Trophoblast cell (in vitro differentiated cells and primary cell): ENCODE results near the gene RHCE.
A peak's percentile ranks its signal among the peaks of the same experiment; 100 is the strongest.

Experiments
- DNase-seq, 2 donors: peaks; one replicate each; pipeline ENCODE4 v3.0.0-alpha.2; 2016
- H2AFZ ChIP-seq: 2 replicates; pipeline ENCODE4 v1.6.1; 2013; ENCODE audit warnings: low read length, moderate library complexity, mild to moderate bottlenecking; ENCODE audit not compliant: insufficient read depth, poor library complexity
- H2AK5ac ChIP-seq: 2 replicates; pipeline ENCODE4 v1.6.1; 2013; ENCODE audit warnings: mild to moderate bottlenecking, low read length
- H2BK120ac ChIP-seq: 2 replicates; pipeline ENCODE4 v1.6.1; 2013; ENCODE audit warnings: low read length, mild to moderate bottlenecking, moderate library complexity; ENCODE audit not compliant: insufficient read depth, poor library complexity
- H2BK12ac ChIP-seq: 2 replicates; pipeline ENCODE4 v1.6.1; 2013; ENCODE audit warnings: mild to moderate bottlenecking, low read length, moderate library complexity
- H2BK5ac ChIP-seq: 2 replicates; pipeline ENCODE4 v1.6.1; 2013; ENCODE audit warnings: low read length, low read depth, moderate library complexity, mild to moderate bottlenecking; ENCODE audit not compliant: poor library complexity
- H3K14ac ChIP-seq: 2 replicates; pipeline ENCODE4 v1.6.1; 2013; ENCODE audit warnings: mild to moderate bottlenecking, low read length
- H3K18ac ChIP-seq: 2 replicates; pipeline ENCODE4 v1.6.1; 2013; ENCODE audit warnings: mild to moderate bottlenecking, low read length
- H3K23ac ChIP-seq: 2 replicates; pipeline ENCODE4 v1.6.1; 2013; ENCODE audit warnings: low read length
- H3K27ac ChIP-seq: 2 replicates; pipeline ENCODE4 v1.5.1; 2013; ENCODE audit warnings: low read depth, mild to moderate bottlenecking, inconsistent platforms, low read length, moderate library complexity
- H3K27me3 ChIP-seq: 2 replicates; pipeline ENCODE4 v1.6.1; 2013; ENCODE audit warnings: inconsistent platforms, mild to moderate bottlenecking, low read length, moderate library complexity; ENCODE audit not compliant: insufficient read depth
- H3K36me3 ChIP-seq, 2 experiments: 1 replicate in 1 of 2; 2 replicates in 1 of 2; pipeline ENCODE4 v1.6.1; 2013; ENCODE audit warnings: low read length in 2 of 2, mild to moderate bottlenecking in 2 of 2, moderate library complexity in 1 of 2; ENCODE audit not compliant: insufficient read depth in 2 of 2, control insufficient read depth in 1 of 2
- H3K4ac ChIP-seq: 2 replicates; pipeline ENCODE4 v1.6.1; 2013; ENCODE audit warnings: low read depth, mild to moderate bottlenecking, low read length, moderate library complexity
- H3K4me1 ChIP-seq, 2 experiments: 1 replicate in 1 of 2; 2 replicates in 1 of 2; pipeline ENCODE4 v1.6.1; 2013; ENCODE audit warnings: low read length in 2 of 2, mild to moderate bottlenecking in 2 of 2, moderate library complexity in 1 of 2; ENCODE audit not compliant: insufficient read depth in 2 of 2, control insufficient read depth in 1 of 2
- H3K4me2 ChIP-seq: 2 replicates; pipeline ENCODE4 v1.6.1; 2013; ENCODE audit warnings: inconsistent platforms, mild to moderate bottlenecking, low read length, moderate library complexity
- H3K4me3 ChIP-seq: 2 replicates; pipeline ENCODE4 v1.5.1; 2013; ENCODE audit warnings: mild to moderate bottlenecking, low read depth, low read length, inconsistent platforms
- H3K79me1 ChIP-seq: one replicate; pipeline ENCODE4 v1.6.1; 2013; ENCODE audit warnings: low read length
- H3K79me2 ChIP-seq: 2 replicates; pipeline ENCODE4 v1.6.1; 2013; ENCODE audit warnings: low read length, mild to moderate bottlenecking; ENCODE audit not compliant: control insufficient read depth, insufficient read depth, poor library complexity
- H3K9ac ChIP-seq: 2 replicates; pipeline ENCODE4 v1.6.1; 2013; ENCODE audit warnings: mild to moderate bottlenecking, low read length
- H3K9me3 ChIP-seq: 2 replicates; pipeline ENCODE4 v1.6.1; 2013; ENCODE audit warnings: low read depth, mild to moderate bottlenecking, control low read depth, inconsistent platforms, low read length; ENCODE audit not compliant: insufficient read depth
- H4K12ac ChIP-seq: 2 replicates; pipeline ENCODE4 v1.6.1; 2013; ENCODE audit warnings: low read depth, mild to moderate bottlenecking, low read length, moderate library complexity
- H4K8ac ChIP-seq: 2 replicates; pipeline ENCODE4 v1.6.1; 2013; ENCODE audit warnings: low read depth, mild to moderate bottlenecking, low read length, moderate library complexity
- H4K91ac ChIP-seq: one replicate; pipeline ENCODE4 v1.6.1; 2013; ENCODE audit warnings: low read depth, mild to moderate bottlenecking, low read length, moderate library complexity
- WGBS: extraction: QIAGEN DNeasy Blood & Tissue Kit; methylation state at CpG from one replicate; pipeline ENCODE4 v1.1.7; 2013; ENCODE audit warnings: missing lambda C conversion rate; ENCODE audit not compliant: insufficient read length, insufficient coverage; ENCODE audit errors: extremely low coverage; 5-methylcytosine and 5-hydroxymethylcytosine counted together

Gene RHCE

GRCh38 chr1:25361901-25362300 lies 58.7 kb downstream of the RHCE start:
- H3K14ac ChIP-seq = no peak overlapping the region
- H3K23ac ChIP-seq = no peak overlapping the region
- no peak for DNase-seq
- H4K91ac ChIP-seq = no peak overlapping the region
- H3K27ac ChIP-seq = no peak overlapping the region
- no peak overlapping the region for H4K12ac ChIP-seq
- no peak overlapping the region for H4K8ac ChIP-seq
- no peaks in the 10 kb centered on the region for H3K79me2 ChIP-seq
- H3K4me2 ChIP-seq = no peak overlapping the region
- no peak overlapping the region for H3K9ac ChIP-seq
- no peaks in the 10 kb centered on the region for H3K27me3 ChIP-seq
- WGBS = no CpG with 5 or more reads among the region's 2 CpGs
- H3K4me3 ChIP-seq = no peak overlapping the region
- peaks cover 0 to 2% of the 10 kb centered on the region in 2 experiments for H3K4me1 ChIP-seq
- H3K36me3 ChIP-seq = peaks cover 5 to 16% of the 10 kb centered on the region in 2 experiments
- no peak overlapping the region for H3K18ac ChIP-seq
- no peaks in the 10 kb centered on the region for H3K79me1 ChIP-seq
- no peak overlapping the region for H2AFZ ChIP-seq
- no peak overlapping the region for H2BK5ac ChIP-seq
- no peak overlapping the region for H2BK12ac ChIP-seq
- H2AK5ac ChIP-seq = no peak overlapping the region
- no peak overlapping the region for H2BK120ac ChIP-seq
- H3K9me3 ChIP-seq = peaks cover 2% of the 10 kb centered on the region
- H3K4ac ChIP-seq = no peak overlapping the region

GRCh38 chr1:25360596-25361581 lies 59.7 kb downstream of the RHCE start:
- no peak overlapping the region for H2AK5ac ChIP-seq
- no peak overlapping the region for H3K18ac ChIP-seq
- H3K23ac ChIP-seq = no peak overlapping the region
- no peak overlapping the region for H4K91ac ChIP-seq
- H3K4me1 ChIP-seq = peaks cover 0 to 2% of the 10 kb centered on the region in 2 experiments
- no peaks in the 10 kb centered on the region for H3K27me3 ChIP-seq
- no peak overlapping the region for H3K4me2 ChIP-seq
- H3K27ac ChIP-seq = no peak overlapping the region
- H3K4me3 ChIP-seq = no peak overlapping the region
- peak in 1 of 2 donors; percentile 12 for DNase-seq
- no peak overlapping the region for H3K4ac ChIP-seq
- H2AFZ ChIP-seq = no peak overlapping the region
- H3K9me3 ChIP-seq = peaks cover 2% of the 10 kb centered on the region
- no peak overlapping the region for H2BK120ac ChIP-seq
- H3K79me2 ChIP-seq = no peaks in the 10 kb centered on the region
- H3K79me1 ChIP-seq = no peaks in the 10 kb centered on the region
- peaks cover 8 to 19% of the 10 kb centered on the region in 2 experiments for H3K36me3 ChIP-seq
- no peak overlapping the region for H3K9ac ChIP-seq
- H2BK5ac ChIP-seq = no peak overlapping the region
- no CpG with 5 or more reads among the region's 7 CpGs for WGBS
- H4K12ac ChIP-seq = no peak overlapping the region
- no peak overlapping the region for H4K8ac ChIP-seq
- H3K14ac ChIP-seq = no peak overlapping the region
- no peak overlapping the region for H2BK12ac ChIP-seq

- no peaks in the 10 kb centered on the region for H3K79me1 ChIP-seq
- DNase-seq = no peak
- no peak overlapping the region for H4K91ac ChIP-seq
- no peak overlapping the region for H3K4me3 ChIP-seq
- H3K14ac ChIP-seq = no peak overlapping the region
- H2BK12ac ChIP-seq = no peak overlapping the region
- peaks cover 2% of the 10 kb centered on the region for H3K9me3 ChIP-seq
- H3K9ac ChIP-seq = no peak overlapping the region
- no peak overlapping the region for H4K12ac ChIP-seq
- H3K79me2 ChIP-seq = no peaks in the 10 kb centered on the region
- H2AK5ac ChIP-seq = no peak overlapping the region
- H4K8ac ChIP-seq = no peak overlapping the region
- H3K23ac ChIP-seq = no peak overlapping the region
- peaks cover 17 to 26% of the 10 kb centered on the region in 2 experiments for H3K36me3 ChIP-seq
- H3K18ac ChIP-seq = no peak overlapping the region
- WGBS = no CpG with 5 or more reads among the region's 1 CpG
- H2BK5ac ChIP-seq = no peak overlapping the region
- H3K4me2 ChIP-seq = no peak overlapping the region
- H2BK120ac ChIP-seq = no peak overlapping the region
- no peak overlapping the region for H2AFZ ChIP-seq
- H3K27ac ChIP-seq = no peak overlapping the region
- H3K4ac ChIP-seq = no peak overlapping the region
- H3K4me1 ChIP-seq = peaks cover 0 to 2% of the 10 kb centered on the region in 2 experiments
- H3K27me3 ChIP-seq = no peaks in the 10 kb centered on the region
Observed at GRCh38 chr1:25356848-25357247, 63.8 kb downstream of the RHCE start.

- Histone ChIP-seq H3K23ac (no peak overlapping the region), H2AK5ac (no peak overlapping the region), H3K18ac (no peak overlapping the region), H3K14ac (no peak overlapping the region), H2BK5ac (no peak overlapping the region), H3K79me2 (no peaks in the 10 kb centered on the region), H3K4me2 (no peak overlapping the region), H3K36me3 (peaks cover 17 to 25% of the 10 kb centered on the region in 2 experiments), H3K4me3 (no peak overlapping the region), H2BK12ac (no peak overlapping the region), H3K4ac (no peak overlapping the region), H3K27ac (no peak overlapping the region), H4K91ac (no peak overlapping the region), H2BK120ac (no peak overlapping the region), H2AFZ (no peak overlapping the region), H3K9ac (no peak overlapping the region), H4K12ac (no peak overlapping the region), H3K27me3 (no peaks in the 10 kb centered on the region), H3K9me3 (peaks cover 2% of the 10 kb centered on the region), H4K8ac (no peak overlapping the region), H3K4me1 (peaks cover 0 to 2% of the 10 kb centered on the region in 2 experiments), H3K79me1 (no peaks in the 10 kb centered on the region)
- no peak for DNase-seq
Observed at GRCh38 chr1:25356441-25356840, 64.2 kb downstream of the RHCE start.
